Measurements from ENCODE around the gene HOXD3. TPM values are rescaled to one million over a fixed set of nuclear protein-coding genes. Genes with fewer than 3 reads are reported as not detected.

Gene HOXD3
- total RNA-seq, 1 experiment from 2014 or later, result not detected

GRCh38 chr2:176124110-176124946 is 32.8 kb upstream of the HOXD3 start:
- H3K27me3 Mint-ChIP-seq (ENCODE audit: low read depth), result peaks cover 99% of the 10 kb centered on the region
- Histone ChIP-seq H2BK20ac (ENCODE audit: low read depth, low read length, poor library complexity, severe bottlenecking) (no peak overlapping the region), H2AK5ac (ENCODE audit: insufficient read length, low read length) (no peak overlapping the region), H3K14ac (ENCODE audit: insufficient read depth, low read length) (no peak overlapping the region), H2BK15ac (ENCODE audit: low read depth, low read length) (no peak overlapping the region), H3K79me1 (ENCODE audit: insufficient read depth, low read depth, low read length, poor library complexity, severe bottlenecking) (no peaks in the 10 kb centered on the region), H2BK12ac (ENCODE audit: insufficient read length, low read depth, low read length) (no peak overlapping the region), H3K4me2 (ENCODE audit: insufficient read depth, insufficient read length, low read length) (no peak overlapping the region), H3K27me3 (ENCODE audit: insufficient read depth, low read length) (peaks cover 97% of the 10 kb centered on the region), H3K79me2 (ENCODE audit: insufficient read depth, low read length) (no peaks in the 10 kb centered on the region), H3K9me3 (ENCODE audit: control insufficient read depth, low read depth, low read length) (no peaks in the 10 kb centered on the region), H3K4ac (ENCODE audit: low read depth, low read length) (no peak overlapping the region), H2BK5ac (ENCODE audit: insufficient read length, low read length) (no peak overlapping the region), H4K91ac (ENCODE audit: insufficient read length, low read depth, low read length) (no peak overlapping the region), H3K4me1 (ENCODE audit: insufficient read depth, low read length) (no peaks in the 10 kb centered on the region), H2BK120ac (ENCODE audit: low read depth, low read length, poor library complexity, severe bottlenecking) (no peak overlapping the region), H3K27ac (ENCODE audit: insufficient read length, low read depth, low read length) (no peak overlapping the region), H2AFZ (ENCODE audit: low read length) (no peak overlapping the region), H3K9ac (ENCODE audit: extremely low read depth, insufficient read length, low read length) (no peak overlapping the region), H4K8ac (replicated peaks; ENCODE audit: insufficient read length, low read depth, low read length) (no peak overlapping the region), H3K18ac (ENCODE audit: insufficient read length, low read depth, low read length) (no peak overlapping the region), H3K56ac (ENCODE audit: insufficient read length, low read depth, low read length) (no peak overlapping the region), H3T11ph (ENCODE audit: low read length) (no peak overlapping the region), H4K20me1 (ENCODE audit: control insufficient read depth, insufficient read depth, insufficient read length) (no peaks in the 10 kb centered on the region), H3K23me2 (ENCODE audit: insufficient read length, low read depth, low read length, poor library complexity, severe bottlenecking) (no peaks in the 10 kb centered on the region), H4K5ac (ENCODE audit: insufficient read length, low read depth, low read length) (no peak overlapping the region), H3K23ac (ENCODE audit: insufficient read length, low read depth, low read length) (no peak overlapping the region)
- H3K4me1 Mint-ChIP-seq, result peaks cover 12 to 22% of the 10 kb centered on the region in 2 experiments
- no peak overlapping the region for H3K27ac Mint-ChIP-seq
- H3K4me3 Mint-ChIP-seq, result peak overlapping the region in 1 of 2 experiments; percentile 44; a peak in 1 of 5 replicates
- H3K9me3 Mint-ChIP-seq, result peaks cover 0 to 17% of the 10 kb centered on the region in 2 experiments; a peak in 4 of 5 replicates
- TF ChIP-seq CTCF (conservative IDR thresholded peaks at IDR 0.05), result no peak
- no CpG with 5 or more reads among the region's 34 CpGs for WGBS (ENCODE audit: extremely low coverage, insufficient read length, low lambda C conversion rate)
- DNase-seq, result peak; percentile 23
- no peaks in the 10 kb centered on the region; a peak in 2 of 7 replicates for H3K36me3 Mint-ChIP-seq (ENCODE audit: insufficient read depth in 1 of 3, low read depth in 3 of 3)

Measured in H9 (cell line).